ENCODE results near the gene SCNM1.
A peak's percentile ranks its signal among the peaks of the same experiment; 100 is the strongest.
"Not testable (repeated sequence)": the region's sequence is repeated elsewhere in the genome, so short reads cannot be mapped to it uniquely, and the experiment has no call there.

Gene SCNM1

DNA sequence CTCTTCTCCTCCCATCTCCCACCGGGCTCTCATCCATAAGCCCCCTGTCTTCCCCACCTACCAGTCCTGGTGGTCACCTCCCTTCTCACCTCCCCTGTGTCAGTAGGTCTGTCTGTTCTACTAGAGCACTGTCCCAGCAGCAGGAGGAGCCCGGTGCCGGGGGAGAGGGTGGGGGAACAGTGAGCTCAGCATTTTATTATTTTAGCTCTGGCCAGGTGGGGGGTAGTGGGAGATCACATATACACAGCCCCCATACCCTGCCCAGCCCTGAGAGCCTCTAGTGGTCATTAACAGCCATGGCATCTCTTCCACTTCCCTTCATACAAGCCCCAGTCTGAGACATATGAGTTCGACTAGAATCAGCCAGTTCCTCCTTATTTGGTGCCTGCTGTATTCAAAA, 9.9 kb downstream of the SCNM1 start, which contains the start of gene TMOD4:
TMOD4 (minus strand) TSS at position 119 of the 400 bp plus-strand sequence. CDS start 1,106 bp downstream, outside the sequence.
- H3K27me3 ChIP-seq (ENCODE audit: control insufficient read depth, insufficient read depth, low read length): no peaks in the 10 kb centered on the region
- no peak within 1 kb of the TSS for H3K27ac ChIP-seq
- no peak within 1 kb of the TSS for H2AFZ ChIP-seq
- no peaks in the 10 kb centered on the region for H3K4me1 ChIP-seq
- TF ChIP-seq, protein P1, sequence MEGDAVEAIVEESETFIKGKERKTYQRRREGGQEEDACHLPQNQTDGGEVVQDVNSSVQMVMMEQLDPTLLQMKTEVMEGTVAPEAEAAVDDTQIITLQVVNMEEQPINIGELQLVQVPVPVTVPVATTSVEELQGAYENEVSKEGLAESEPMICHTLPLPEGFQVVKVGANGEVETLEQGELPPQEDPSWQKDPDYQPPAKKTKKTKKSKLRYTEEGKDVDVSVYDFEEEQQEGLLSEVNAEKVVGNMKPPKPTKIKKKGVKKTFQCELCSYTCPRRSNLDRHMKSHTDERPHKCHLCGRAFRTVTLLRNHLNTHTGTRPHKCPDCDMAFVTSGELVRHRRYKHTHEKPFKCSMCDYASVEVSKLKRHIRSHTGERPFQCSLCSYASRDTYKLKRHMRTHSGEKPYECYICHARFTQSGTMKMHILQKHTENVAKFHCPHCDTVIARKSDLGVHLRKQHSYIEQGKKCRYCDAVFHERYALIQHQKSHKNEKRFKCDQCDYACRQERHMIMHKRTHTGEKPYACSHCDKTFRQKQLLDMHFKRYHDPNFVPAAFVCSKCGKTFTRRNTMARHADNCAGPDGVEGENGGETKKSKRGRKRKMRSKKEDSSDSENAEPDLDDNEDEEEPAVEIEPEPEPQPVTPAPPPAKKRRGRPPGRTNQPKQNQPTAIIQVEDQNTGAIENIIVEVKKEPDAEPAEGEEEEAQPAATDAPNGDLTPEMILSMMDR (IDR thresholded peaks at IDR 0.05): no peak
- no peaks in the 10 kb centered on the region for H3K36me3 ChIP-seq (ENCODE audit: control insufficient read depth, insufficient read depth, low read length)
- no peaks in the 10 kb centered on the region for H3K79me2 ChIP-seq
- no peak within 1 kb of the TSS for H3K9ac ChIP-seq
- no peaks in the 10 kb centered on the region for H3K9me3 ChIP-seq (ENCODE audit: control insufficient read depth, low read length)
- no peak within 1 kb of the TSS for H3K4me2 ChIP-seq (ENCODE audit: low read length)
- H3K4me3 ChIP-seq (ENCODE audit: low read depth, low read length): no peak within 1 kb of the TSS

DNA sequence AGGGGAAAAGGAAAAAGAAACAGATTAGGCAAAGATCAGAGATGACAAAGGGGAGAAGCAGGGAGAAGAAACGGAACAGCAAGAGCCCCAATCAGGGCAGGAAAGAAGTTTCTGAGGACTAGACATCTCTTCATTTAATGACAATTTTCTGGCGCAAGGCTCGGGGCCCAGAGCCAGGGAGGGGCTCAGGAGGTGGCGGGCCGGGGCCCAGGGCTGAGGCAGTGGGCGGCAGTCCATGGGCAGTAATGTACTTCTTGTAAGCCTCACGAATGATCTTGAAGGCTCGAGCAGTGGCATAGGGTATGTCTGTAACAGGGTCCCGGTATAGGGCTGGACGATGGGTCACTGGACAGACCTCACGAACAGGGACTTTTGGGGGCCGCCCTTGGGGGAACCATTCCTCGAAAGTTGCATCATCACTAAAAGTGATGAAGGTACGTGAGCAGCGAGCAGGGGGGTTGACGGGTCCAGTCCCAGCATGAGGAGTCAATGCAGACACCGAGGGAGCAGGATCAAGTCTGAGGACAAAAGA, 10.6 kb downstream of the SCNM1 start:
- no peaks in the 10 kb centered on the region for H3K4me1 ChIP-seq
- H3K27me3 ChIP-seq (ENCODE audit: control insufficient read depth, insufficient read depth, low read length): no peaks in the 10 kb centered on the region
- H3K27ac ChIP-seq: no peak overlapping the region
- H3K79me2 ChIP-seq: no peaks in the 10 kb centered on the region
- no peaks in the 10 kb centered on the region for H3K36me3 ChIP-seq (ENCODE audit: control insufficient read depth, insufficient read depth, low read length)
- H3K9me3 ChIP-seq (ENCODE audit: control insufficient read depth, low read length): no peaks in the 10 kb centered on the region
- TF ChIP-seq, protein P1 (IDR thresholded peaks at IDR 0.05): no peak
- no peak overlapping the region for H2AFZ ChIP-seq
- H3K4me2 ChIP-seq (ENCODE audit: low read length): no peak overlapping the region
- H3K4me3 ChIP-seq (ENCODE audit: low read depth, low read length): no peak overlapping the region
- no peak overlapping the region for H3K9ac ChIP-seq

DNA sequence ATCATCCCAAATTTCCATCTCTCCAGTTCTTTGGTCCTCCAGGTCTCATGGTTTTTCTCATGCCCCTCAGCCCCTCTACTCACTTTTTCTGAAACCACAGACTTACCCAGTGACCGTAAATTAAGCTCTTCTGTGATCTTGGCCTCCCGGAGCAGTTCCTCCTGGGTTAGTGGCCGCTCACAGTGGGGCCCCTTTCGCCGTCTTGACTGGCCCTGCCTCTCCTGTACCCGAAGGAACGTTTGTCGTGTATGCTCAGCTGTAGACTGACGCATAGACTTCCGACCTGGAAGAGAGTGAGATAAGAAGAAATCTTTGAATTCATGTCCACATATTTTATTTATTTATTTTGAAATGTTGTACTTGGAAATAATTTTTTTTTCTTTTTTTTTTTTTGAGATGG, 18.3 kb downstream of the SCNM1 start:
- Histone ChIP-seq H3K79me2 (no peaks in the 10 kb centered on the region), H3K27me3 (ENCODE audit: control insufficient read depth, insufficient read depth, low read length) (no peaks in the 10 kb centered on the region), H3K27ac (no peak overlapping the region), H3K9me3 (ENCODE audit: control insufficient read depth, low read length) (no peaks in the 10 kb centered on the region), H2AFZ (no peak overlapping the region), H3K4me1 (no peaks in the 10 kb centered on the region), H3K9ac (no peak overlapping the region), H3K4me3 (ENCODE audit: low read depth, low read length) (no peak overlapping the region), H3K36me3 (ENCODE audit: control insufficient read depth, insufficient read depth, low read length) (no peaks in the 10 kb centered on the region), H3K4me2 (ENCODE audit: low read length) (no peak overlapping the region)
- TF ChIP-seq, protein P1 (IDR thresholded peaks at IDR 0.05): no peak

DNA sequence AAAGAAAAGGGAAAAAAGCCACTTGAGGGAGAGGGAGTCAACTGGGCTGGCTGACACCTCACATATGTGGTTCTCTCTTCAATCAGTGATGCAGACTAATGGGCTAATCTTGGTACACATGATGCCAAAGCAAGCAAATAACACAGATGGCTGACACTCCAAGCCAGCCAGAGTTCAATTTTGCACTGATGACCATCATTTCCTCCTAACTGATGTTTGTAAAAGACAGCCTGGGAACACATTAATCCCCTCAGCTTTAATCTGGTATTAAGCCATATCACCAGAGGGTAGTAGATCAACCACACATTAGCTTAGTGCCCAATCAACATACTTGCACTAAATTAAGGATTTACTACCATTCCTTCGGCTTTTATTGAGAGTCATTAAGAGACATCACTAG, 21.3 kb downstream of the SCNM1 start:
- Histone ChIP-seq H3K79me2 (no peaks in the 10 kb centered on the region), H3K36me3 (ENCODE audit: control insufficient read depth, insufficient read depth, low read length) (no peaks in the 10 kb centered on the region), H3K9me3 (ENCODE audit: control insufficient read depth, low read length) (no peaks in the 10 kb centered on the region), H2AFZ (no peak overlapping the region), H3K4me2 (ENCODE audit: low read length) (no peak overlapping the region), H3K27me3 (ENCODE audit: control insufficient read depth, insufficient read depth, low read length) (no peaks in the 10 kb centered on the region), H3K9ac (no peak overlapping the region), H3K27ac (no peak overlapping the region), H3K4me3 (ENCODE audit: low read depth, low read length) (no peak overlapping the region), H3K4me1 (no peaks in the 10 kb centered on the region)
- TF ChIP-seq, protein P1 (IDR thresholded peaks at IDR 0.05): no peak

DNA sequence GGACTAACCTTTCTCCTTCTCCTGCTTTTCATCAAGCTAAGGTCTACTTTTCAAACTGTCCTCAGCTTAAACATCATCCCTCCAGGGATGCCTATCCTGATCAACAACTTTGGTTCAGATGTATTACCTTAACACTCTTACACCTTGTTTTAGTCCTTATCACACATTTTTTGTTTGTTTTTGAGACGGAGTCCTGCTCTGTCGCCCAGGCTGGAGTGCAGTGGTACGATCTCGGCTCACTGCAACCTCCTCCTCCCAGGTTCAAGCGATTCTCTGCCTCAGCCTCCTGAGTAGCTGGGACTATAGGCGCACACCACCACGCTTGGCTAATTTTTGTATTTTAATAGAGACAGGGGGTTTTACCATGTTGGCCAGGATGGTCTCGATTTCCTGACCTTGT, 22.7 kb downstream of the SCNM1 start:
- not testable (repeated sequence) for H3K27me3 ChIP-seq (ENCODE audit: control insufficient read depth, insufficient read depth, low read length); H3K4me1 ChIP-seq; H3K4me3 ChIP-seq (ENCODE audit: low read depth, low read length); H3K27ac ChIP-seq; H3K36me3 ChIP-seq (ENCODE audit: control insufficient read depth, insufficient read depth, low read length); H2AFZ ChIP-seq; H3K79me2 ChIP-seq; H3K9me3 ChIP-seq (ENCODE audit: control insufficient read depth, low read length); H3K9ac ChIP-seq
- H3K4me2 ChIP-seq (ENCODE audit: low read length): peak overlapping the region; percentile 66
